Prostate gland (tissue), 2 donors: ENCODE data around the gene HECA.

ENCODE experiments used
- CTCF ChIP-seq, 4 experiments: fragments of 200-600 bp in 2 of 4; fragments of 450-650 bp in 2 of 4; sonication (generic) in 2 of 4; IDR thresholded peaks; 1 replicate in 3 of 4; 2 replicates in 1 of 4; pipeline ENCODE4 v1.5.1; 2016 to 2019; ENCODE audit warnings: antibody characterized with exemption in 4 of 4, mild to moderate bottlenecking in 2 of 4, moderate library complexity in 2 of 4
- POLR2A ChIP-seq: fragments of 450-650 bp; IDR thresholded peaks from one replicate; pipeline ENCODE4 v1.6.1; 2016; ENCODE audit warnings: antibody characterized with exemption, mild to moderate bottlenecking

- TF ChIP-seq POLR2A (no peak), CTCF (IDR thresholded peaks at IDR 0.05) (no peak)
These were observed 20.1 kb downstream of the HECA start for GRCh38 chr6:139154881-139155547.
